Liver (tissue), 9 donors: ENCODE measurements around the gene EML1. TPM values are rescaled to one million over a fixed set of nuclear protein-coding genes. Genes with fewer than 3 reads are reported as not detected.
A peak's percentile ranks its signal among the peaks of the same experiment; 100 is the strongest.

Experiments
- DNase-seq: peaks from one replicate; pipeline ENCODE4 v3.0.0-alpha.2; 2017; ENCODE audit warnings: low spot score
- H3K27ac ChIP-seq, 2 donors: one replicate each; pipeline ENCODE4 v1.7.0; 2013; ENCODE audit warnings: inconsistent platforms in 2 of 2, low read length in 2 of 2, control low read depth in 1 of 2, low read depth in 1 of 2, mild to moderate bottlenecking in 1 of 2
- H3K27me3 ChIP-seq, 4 donors: one replicate each; pipeline versions ENCODE4 v1.6.1 to v1.7.0; 2013; ENCODE audit warnings: low read length in 3 of 4, inconsistent platforms in 1 of 4, mild to moderate bottlenecking in 1 of 4, moderate library complexity in 1 of 4; ENCODE audit not compliant: control insufficient read depth in 4 of 4, insufficient read depth in 4 of 4
- H3K36me3 ChIP-seq, 4 donors: one replicate each; pipeline versions ENCODE4 v1.6.1 to v1.7.0; 2013; ENCODE audit warnings: low read length in 3 of 4, mild to moderate bottlenecking in 3 of 4, low read depth in 1 of 4, moderate library complexity in 1 of 4; ENCODE audit not compliant: control insufficient read depth in 4 of 4, insufficient read depth in 3 of 4
- H3K4me1 ChIP-seq, 4 donors: one replicate each; pipeline versions ENCODE4 v1.6.1 to v1.7.0; 2013; ENCODE audit warnings: low read length in 3 of 4, mild to moderate bottlenecking in 3 of 4, moderate library complexity in 1 of 4; ENCODE audit not compliant: control insufficient read depth in 4 of 4, insufficient read depth in 4 of 4
- H3K4me3 ChIP-seq, 3 donors: one replicate each; pipeline versions ENCODE4 v1.6.1 to v1.7.0; 2013; ENCODE audit warnings: low read length in 3 of 3, control low read depth in 1 of 3, low read depth in 1 of 3, mild to moderate bottlenecking in 1 of 3
- H3K9ac ChIP-seq, 2 donors: one replicate each; pipeline ENCODE4 v1.7.0; 2013; ENCODE audit warnings: low read length in 2 of 2, mild to moderate bottlenecking in 2 of 2, moderate library complexity in 2 of 2, control low read depth in 1 of 2, low read depth in 1 of 2
- H3K9me3 ChIP-seq, 4 donors: one replicate each; pipeline versions ENCODE4 v1.6.1 to v1.7.0; 2013; ENCODE audit warnings: low read length in 3 of 4; ENCODE audit not compliant: control insufficient read depth in 4 of 4
- EGR1 ChIP-seq, 2 donors: IDR thresholded peaks; 2 replicates each; pipeline ENCODE4 v1.6.1; 2016 to 2018; ENCODE audit warnings: antibody characterized with exemption in 2 of 2, low read depth in 2 of 2
- FOXA1 ChIP-seq: IDR thresholded peaks from 2 replicates; pipeline ENCODE4 v1.6.1; 2016; ENCODE audit warnings: antibody characterized with exemption
- FOXA2 ChIP-seq: IDR thresholded peaks from 2 replicates; pipeline ENCODE4 v1.6.1; 2016; ENCODE audit warnings: antibody characterized with exemption
- GABPA ChIP-seq, 2 donors: IDR thresholded peaks in 1 of 2; conservative IDR thresholded peaks in 1 of 2; 2 replicates each; pipeline ENCODE4 v1.6.1; 2016; ENCODE audit warnings: antibody characterized with exemption in 2 of 2, mild to moderate bottlenecking in 1 of 2, moderate library complexity in 1 of 2
- HNF4A ChIP-seq, 2 donors: conservative IDR thresholded peaks; 2 replicates each; pipeline ENCODE4 v1.6.1; 2016; ENCODE audit warnings: antibody characterized with exemption in 2 of 2, mild to moderate bottlenecking in 2 of 2
- JUND ChIP-seq, 2 donors: IDR thresholded peaks; 2 replicates each; pipeline ENCODE4 v1.6.1; 2016; ENCODE audit warnings: antibody characterized with exemption in 2 of 2
- MAX ChIP-seq: IDR thresholded peaks from 2 replicates; pipeline ENCODE4 v1.6.1; 2016; ENCODE audit warnings: antibody characterized with exemption
- NR2F2 ChIP-seq: IDR thresholded peaks from 2 replicates; pipeline ENCODE4 v1.6.1; 2016; ENCODE audit warnings: antibody characterized with exemption
- RAD21 ChIP-seq, 2 donors: IDR thresholded peaks; 2 replicates each; pipeline ENCODE4 v1.6.1; 2016; ENCODE audit warnings: antibody characterized with exemption in 2 of 2, mild to moderate bottlenecking in 2 of 2
- REST ChIP-seq: IDR thresholded peaks from 2 replicates; pipeline ENCODE4 v1.6.1; 2016; ENCODE audit warnings: antibody characterized with exemption, mild to moderate bottlenecking
- RXRA ChIP-seq, 2 donors: IDR thresholded peaks; 2 replicates each; pipeline ENCODE4 v1.6.1; 2017 to 2018; ENCODE audit warnings: antibody characterized with exemption in 2 of 2, mild to moderate bottlenecking in 1 of 2
- SP1 ChIP-seq: IDR thresholded peaks from 2 replicates; pipeline ENCODE4 v1.6.1; 2018; ENCODE audit warnings: antibody characterized with exemption, mild to moderate bottlenecking
- YY1 ChIP-seq: IDR thresholded peaks from 2 replicates; pipeline ENCODE4 v1.6.1; 2016; ENCODE audit warnings: antibody characterized with exemption, mild to moderate bottlenecking
- ZBTB33 ChIP-seq: IDR thresholded peaks from 2 replicates; pipeline ENCODE4 v1.6.1; 2016; ENCODE audit warnings: antibody characterized with exemption
- WGBS: extraction: QIAGEN DNeasy Blood & Tissue Kit; methylation state at CpG from one replicate; pipeline ENCODE4 v1.1.7; 2013; 5-methylcytosine and 5-hydroxymethylcytosine counted together
- polyA plus RNA-seq, 2 donors: library from polyadenylated mRNA; stranded (reverse) in 1 of 2; unstranded in 1 of 2; fragments of 200-250 nt in 1 of 2; fragments of >200 nt in 1 of 2; fragmentation: Nextera tagmentation in 1 of 2; extraction: Ambion mirVana in 1 of 2; gene quantifications; one replicate each; pipeline versions ENCODE4 v1.2.1 to v1.2.3, GENCODE V29; 2013 to 2015
- total RNA-seq, 2 donors: library from RNA; depleted of rRNA; stranded (reverse); fragments of >200 nt; gene quantifications; one replicate each; pipeline ENCODE4 v1.2.3, GENCODE V29; 2014
- TF ChIP-seq, protein P1 (sequence below): fragments of 150-350 bp; IDR thresholded peaks from 2 replicates; pipeline ENCODE4 v1.5.1; 2017; ENCODE audit warnings: improper control_type of control experiment, low read depth, low read length; ENCODE audit not compliant: missing input control
- donor health status: healthy.
- donor health status: healthy.
- donor health status: healthy.
- donor health status: healthy.
- donor health status: healthy.

EML1 gene
- total and polyA plus RNA-seq, 4 donors = 2.7 to 14.6 (median 4.6) TPM

GRCh38 chr14:99749142-99749541 lies 44.1 kb upstream of the EML1 start:
- Histone ChIP-seq H3K9me3 (no peaks in the 10 kb centered on the region), H3K27me3 (peaks cover 0 to 6% (median 1%) of the 10 kb centered on the region in 4 donors), H3K36me3 (no peaks in the 10 kb centered on the region), H3K4me1 (peaks cover 0 to 5% (median 1%) of the 10 kb centered on the region in 4 donors), H3K27ac (no peak overlapping the region), H3K4me3 (no peak overlapping the region), H3K9ac (no peak overlapping the region)
- TF ChIP-seq HNF4A (conservative IDR thresholded peaks at IDR 0.05) (no peak), RXRA (IDR thresholded peaks at IDR 0.05) (no peak)
- TF ChIP-seq, protein P1, sequence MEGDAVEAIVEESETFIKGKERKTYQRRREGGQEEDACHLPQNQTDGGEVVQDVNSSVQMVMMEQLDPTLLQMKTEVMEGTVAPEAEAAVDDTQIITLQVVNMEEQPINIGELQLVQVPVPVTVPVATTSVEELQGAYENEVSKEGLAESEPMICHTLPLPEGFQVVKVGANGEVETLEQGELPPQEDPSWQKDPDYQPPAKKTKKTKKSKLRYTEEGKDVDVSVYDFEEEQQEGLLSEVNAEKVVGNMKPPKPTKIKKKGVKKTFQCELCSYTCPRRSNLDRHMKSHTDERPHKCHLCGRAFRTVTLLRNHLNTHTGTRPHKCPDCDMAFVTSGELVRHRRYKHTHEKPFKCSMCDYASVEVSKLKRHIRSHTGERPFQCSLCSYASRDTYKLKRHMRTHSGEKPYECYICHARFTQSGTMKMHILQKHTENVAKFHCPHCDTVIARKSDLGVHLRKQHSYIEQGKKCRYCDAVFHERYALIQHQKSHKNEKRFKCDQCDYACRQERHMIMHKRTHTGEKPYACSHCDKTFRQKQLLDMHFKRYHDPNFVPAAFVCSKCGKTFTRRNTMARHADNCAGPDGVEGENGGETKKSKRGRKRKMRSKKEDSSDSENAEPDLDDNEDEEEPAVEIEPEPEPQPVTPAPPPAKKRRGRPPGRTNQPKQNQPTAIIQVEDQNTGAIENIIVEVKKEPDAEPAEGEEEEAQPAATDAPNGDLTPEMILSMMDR = peak; percentile 8
- DNase-seq = no peak
- WGBS = 83% methylated on average over 13 of the region's 13 CpGs

DNA sequence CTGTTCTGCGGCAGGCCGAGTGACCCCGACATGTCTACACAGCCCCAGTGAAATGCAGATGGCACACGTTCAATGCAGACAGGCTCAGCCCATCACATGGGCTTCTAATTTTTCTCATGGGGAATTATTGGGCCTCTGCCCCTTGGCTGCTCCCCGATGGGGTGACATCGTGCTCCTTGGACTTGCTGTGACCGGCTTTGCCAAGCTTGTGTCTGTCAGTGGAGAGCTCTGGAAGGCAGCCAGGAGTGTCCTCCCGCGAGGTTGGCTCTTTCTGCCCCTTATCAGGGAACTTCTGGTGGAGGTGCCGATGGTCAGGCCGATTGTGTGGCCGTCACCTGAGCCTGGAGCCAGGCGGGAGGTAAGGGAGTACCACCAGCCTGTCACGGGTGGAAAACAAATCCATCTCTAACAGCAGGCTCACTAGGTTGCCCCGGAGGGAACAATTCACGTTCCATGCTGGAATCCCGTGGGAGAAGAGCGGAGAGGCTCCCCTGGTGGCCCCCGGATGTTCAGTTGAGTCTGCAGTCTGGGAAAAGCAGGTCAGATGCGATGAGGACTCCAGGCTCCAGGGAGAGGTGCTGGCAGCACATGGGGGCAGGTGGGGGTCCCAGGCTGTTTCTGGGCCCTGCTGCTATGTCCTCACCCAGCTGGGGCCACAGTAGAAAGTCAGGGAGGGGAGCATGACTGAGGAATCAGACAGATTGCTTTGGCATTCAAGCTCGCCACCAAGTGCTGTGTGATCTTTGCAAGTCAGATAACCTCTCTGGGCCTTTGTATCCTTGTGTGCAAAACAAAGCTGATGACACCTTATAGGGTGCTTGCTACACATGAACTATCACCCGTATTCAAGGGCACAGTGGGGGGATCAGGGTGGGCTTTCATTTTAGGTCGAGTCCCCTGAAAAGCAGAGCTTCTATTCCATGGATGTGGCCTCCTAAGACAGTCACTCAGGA lies 43.2 kb upstream of the EML1 start:
- 43% methylated on average over 23 of the region's 23 CpGs for WGBS
- no peak overlapping the region for H3K4me3 ChIP-seq
- H3K36me3 ChIP-seq = no peaks in the 10 kb centered on the region
- H3K27ac ChIP-seq = no peak overlapping the region
- H3K27me3 ChIP-seq = peaks cover 0 to 6% (median 1%) of the 10 kb centered on the region in 4 donors
- H3K9me3 ChIP-seq = no peaks in the 10 kb centered on the region
- no peak overlapping the region for H3K9ac ChIP-seq
- TF ChIP-seq RAD21 (IDR thresholded peaks at IDR 0.05) (no peak), NR2F2 (peak; percentile 27), JUND (IDR thresholded peaks at IDR 0.05) (no peak)
- DNase-seq = no peak
- peaks cover 0 to 5% (median 1%) of the 10 kb centered on the region in 4 donors for H3K4me1 ChIP-seq

- Histone ChIP-seq H3K4me3 (no peak overlapping the region), H3K27ac (peak overlapping the region in 1 of 2 donors; percentile 51), H3K36me3 (no peaks in the 10 kb centered on the region), H3K9me3 (no peaks in the 10 kb centered on the region), H3K4me1 (peaks cover 0 to 5% (median 1%) of the 10 kb centered on the region in 4 donors), H3K9ac (no peak overlapping the region), H3K27me3 (peaks cover 0 to 6% (median 1%) of the 10 kb centered on the region in 4 donors)
- DNase-seq = no peak
- WGBS = 80% methylated on average over 11 of the region's 11 CpGs
- no peak for TF ChIP-seq NR2F2
- no peak for TF ChIP-seq RXRA (IDR thresholded peaks at IDR 0.05)
- TF ChIP-seq GABPA (IDR thresholded peaks at IDR 0.05 in 1 of 2, conservative IDR thresholded peaks at IDR 0.05 in 1 of 2) = no peak
- TF ChIP-seq YY1 = no peak
- TF ChIP-seq HNF4A (conservative IDR thresholded peaks at IDR 0.05) = no peak
- no peak for TF ChIP-seq FOXA2
- TF ChIP-seq EGR1 (IDR thresholded peaks at IDR 0.05; ENCODE audit: low read depth in 2 of 2) = no peak
- no peak for TF ChIP-seq SP1
- no peak for TF ChIP-seq REST
- TF ChIP-seq ZBTB33 = no peak
- no peak for TF ChIP-seq FOXA1
- TF ChIP-seq MAX = no peak
- TF ChIP-seq, protein P1 = no peak
Observed at GRCh38 chr14:99750746-99751450, 42.3 kb upstream of the EML1 start.
